ENCODE data around the gene GAS2L2. TPM values are rescaled to one million over a fixed set of nuclear protein-coding genes. Genes with fewer than 3 reads are reported as not detected.

GAS2L2 gene
- total RNA-seq, 1 donor from 2014 or later = 0.22 TPM

DNA sequence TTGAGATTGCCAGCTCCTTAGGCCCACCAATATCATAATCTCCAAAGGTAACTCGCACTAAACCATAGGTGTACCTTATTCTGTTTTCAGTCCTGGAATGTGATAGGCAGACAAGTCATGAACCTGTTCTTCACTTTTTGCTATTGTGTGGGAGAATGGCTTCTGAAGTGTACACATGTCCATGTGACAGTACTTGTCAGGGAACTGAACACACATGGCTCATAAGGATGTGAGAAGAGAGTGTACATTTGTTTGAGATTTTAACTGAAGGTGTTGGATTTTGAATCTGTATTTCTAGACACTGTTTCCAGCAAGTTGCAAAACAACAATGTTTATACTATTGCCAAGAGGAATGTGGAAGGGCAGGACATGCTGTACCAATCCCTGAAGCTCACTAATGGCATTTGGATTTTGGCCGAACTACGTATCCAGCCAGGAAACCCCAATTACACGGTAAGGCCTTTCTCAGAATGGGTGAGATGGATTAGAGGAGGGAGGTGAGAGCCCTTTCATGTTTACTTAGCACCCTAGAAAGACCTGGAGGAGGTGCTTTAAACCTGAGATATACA, 36.1 kb downstream of the GAS2L2 start:
- no peak for DNase-seq (ENCODE audit: extremely low spot score, unreplicated experiment)
- H3K36me3 Mint-ChIP-seq = peaks cover 23% of the 10 kb centered on the region
- TF ChIP-seq, protein P1, sequence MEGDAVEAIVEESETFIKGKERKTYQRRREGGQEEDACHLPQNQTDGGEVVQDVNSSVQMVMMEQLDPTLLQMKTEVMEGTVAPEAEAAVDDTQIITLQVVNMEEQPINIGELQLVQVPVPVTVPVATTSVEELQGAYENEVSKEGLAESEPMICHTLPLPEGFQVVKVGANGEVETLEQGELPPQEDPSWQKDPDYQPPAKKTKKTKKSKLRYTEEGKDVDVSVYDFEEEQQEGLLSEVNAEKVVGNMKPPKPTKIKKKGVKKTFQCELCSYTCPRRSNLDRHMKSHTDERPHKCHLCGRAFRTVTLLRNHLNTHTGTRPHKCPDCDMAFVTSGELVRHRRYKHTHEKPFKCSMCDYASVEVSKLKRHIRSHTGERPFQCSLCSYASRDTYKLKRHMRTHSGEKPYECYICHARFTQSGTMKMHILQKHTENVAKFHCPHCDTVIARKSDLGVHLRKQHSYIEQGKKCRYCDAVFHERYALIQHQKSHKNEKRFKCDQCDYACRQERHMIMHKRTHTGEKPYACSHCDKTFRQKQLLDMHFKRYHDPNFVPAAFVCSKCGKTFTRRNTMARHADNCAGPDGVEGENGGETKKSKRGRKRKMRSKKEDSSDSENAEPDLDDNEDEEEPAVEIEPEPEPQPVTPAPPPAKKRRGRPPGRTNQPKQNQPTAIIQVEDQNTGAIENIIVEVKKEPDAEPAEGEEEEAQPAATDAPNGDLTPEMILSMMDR (conservative IDR thresholded peaks at IDR 0.05) = no peak
- H3K4me3 Mint-ChIP-seq = no peak overlapping the region
- no peaks in the 10 kb centered on the region for H3K27me3 Mint-ChIP-seq
- no peak overlapping the region for H3K27ac Mint-ChIP-seq
- no peaks in the 10 kb centered on the region for H3K9me3 Mint-ChIP-seq
- peaks cover 13% of the 10 kb centered on the region for H3K4me1 Mint-ChIP-seq (ENCODE audit: unreplicated experiment)

- Mint-ChIP-seq H3K9me3 (no peaks in the 10 kb centered on the region), H3K4me3 (no peak overlapping the region), H3K27me3 (no peaks in the 10 kb centered on the region), H3K4me1 (ENCODE audit: unreplicated experiment) (peaks cover 13% of the 10 kb centered on the region), H3K27ac (no peak overlapping the region), H3K36me3 (peaks cover 19% of the 10 kb centered on the region)
- TF ChIP-seq, protein P1 (conservative IDR thresholded peaks at IDR 0.05) = no peak
- no peak for DNase-seq (ENCODE audit: extremely low spot score, unreplicated experiment)
Measured at GRCh38 chr17:35716173-35716572, 36.9 kb downstream of the GAS2L2 start.

DNA sequence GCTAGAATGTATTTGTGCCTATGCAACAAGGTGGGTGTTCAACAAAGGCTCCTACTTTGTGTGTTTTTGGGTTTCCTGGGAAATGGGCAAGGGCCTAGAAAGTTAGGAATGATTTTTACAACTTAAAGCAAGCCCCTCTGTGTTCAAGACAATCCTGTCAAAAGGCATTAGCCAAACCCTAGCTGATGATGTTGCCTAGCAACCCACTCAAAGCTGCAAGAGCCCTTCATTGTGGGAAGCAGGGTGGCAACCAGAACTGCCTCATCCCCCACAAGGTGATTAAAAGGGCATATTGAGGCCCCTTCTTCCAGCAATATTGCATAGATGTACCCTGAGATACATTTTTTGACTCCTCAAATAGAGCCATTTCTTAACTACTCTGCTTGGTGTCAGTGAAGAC, 37.6 kb downstream of the GAS2L2 start:
- TF ChIP-seq, protein P1 (conservative IDR thresholded peaks at IDR 0.05) = no peak

GRCh38 chr17:35714988-35715387, 38.1 kb downstream of the GAS2L2 start:
- H3K4me1 Mint-ChIP-seq (ENCODE audit: unreplicated experiment) = peaks cover 13% of the 10 kb centered on the region

More for the DNA sequence above, 37.6 kb downstream of the GAS2L2 start:
- Mint-ChIP-seq H3K4me3 (no peak overlapping the region), H3K9me3 (no peaks in the 10 kb centered on the region), H3K4me1 (ENCODE audit: unreplicated experiment) (peaks cover 13% of the 10 kb centered on the region), H3K36me3 (peaks cover 18% of the 10 kb centered on the region), H3K27me3 (no peaks in the 10 kb centered on the region), H3K27ac (no peak overlapping the region)
- DNase-seq (ENCODE audit: extremely low spot score, unreplicated experiment) = no peak

GRCh38 chr17:35713069-35713728, 39.8 kb downstream of the GAS2L2 start:
- H3K36me3 Mint-ChIP-seq = peaks cover 14% of the 10 kb centered on the region
- no peaks in the 10 kb centered on the region for H3K27me3 Mint-ChIP-seq
- no peak overlapping the region for H3K27ac Mint-ChIP-seq
- peaks cover 17% of the 10 kb centered on the region for H3K4me1 Mint-ChIP-seq (ENCODE audit: unreplicated experiment)
- no peak overlapping the region for H3K4me3 Mint-ChIP-seq
- no peaks in the 10 kb centered on the region for H3K9me3 Mint-ChIP-seq
- DNase-seq (ENCODE audit: extremely low spot score, unreplicated experiment) = no peak
- TF ChIP-seq, protein P1 (conservative IDR thresholded peaks at IDR 0.05) = no peak

More at GRCh38 chr17:35714988-35715387, 38.1 kb downstream of the GAS2L2 start:
- Mint-ChIP-seq H3K9me3 (no peaks in the 10 kb centered on the region), H3K4me3 (no peak overlapping the region), H3K36me3 (peaks cover 16% of the 10 kb centered on the region), H3K27ac (no peak overlapping the region), H3K27me3 (no peaks in the 10 kb centered on the region)
- TF ChIP-seq, protein P1 (conservative IDR thresholded peaks at IDR 0.05) = no peak
- DNase-seq (ENCODE audit: extremely low spot score, unreplicated experiment) = no peak

Measured in type B pancreatic cell (in vitro differentiated cells).